GM19193 (cell line): ENCODE results near the gene TMEM37.

Experiments
- POLR2A ChIP-seq: IDR thresholded peaks from 4 replicates; pipeline ENCODE4 v1.6.1; 2011; ENCODE audit not compliant: insufficient read depth, insufficient read length; ENCODE audit errors: extremely low read depth

Gene TMEM37

DNA sequence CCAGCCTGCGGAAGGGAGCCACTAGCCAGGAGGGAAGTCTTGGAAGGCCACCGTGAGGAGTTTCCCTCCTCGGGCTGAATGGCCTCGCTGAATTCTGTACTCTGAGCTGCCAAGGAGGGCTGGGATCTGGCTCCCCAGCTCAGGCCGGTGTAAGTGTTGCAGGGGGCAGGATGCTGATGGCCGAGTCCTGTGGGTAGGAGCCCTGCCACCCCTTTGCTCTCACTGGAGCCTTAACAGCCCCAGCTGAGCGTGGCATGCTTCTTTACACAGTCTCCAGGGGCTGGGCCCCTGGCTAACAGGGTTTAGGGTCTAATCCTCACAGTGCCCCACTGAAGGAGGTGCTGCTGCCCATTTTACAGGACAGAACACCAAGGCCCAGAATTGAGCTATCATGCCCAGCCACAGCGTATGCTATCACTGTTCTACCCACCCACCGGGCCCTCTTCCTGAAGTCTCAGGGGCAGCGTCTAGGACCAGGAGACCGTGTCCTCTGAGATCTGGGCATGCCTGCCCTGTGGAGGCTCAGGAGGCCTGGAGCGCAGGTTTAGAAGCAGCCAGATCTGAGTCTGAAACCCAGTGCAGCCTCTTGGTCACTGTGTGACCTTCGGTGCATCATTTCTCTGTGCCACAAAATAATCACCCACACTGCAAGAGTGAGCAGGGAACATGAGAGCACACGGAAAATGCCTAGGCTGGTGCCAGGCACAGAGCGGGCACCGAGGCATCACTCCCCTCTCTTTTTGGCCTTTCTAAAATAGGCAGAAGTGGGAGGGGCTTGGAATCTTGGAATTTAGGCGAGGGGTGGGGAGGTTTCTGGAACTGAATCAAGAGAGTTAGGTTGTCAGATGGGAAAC lies 42.9 kb downstream of the TMEM37 start:
- no peak for TF ChIP-seq POLR2A

- TF ChIP-seq POLR2A, result no peak
Observed at GRCh38 chr2:119475225-119475856, 43.7 kb downstream of the TMEM37 start.

DNA sequence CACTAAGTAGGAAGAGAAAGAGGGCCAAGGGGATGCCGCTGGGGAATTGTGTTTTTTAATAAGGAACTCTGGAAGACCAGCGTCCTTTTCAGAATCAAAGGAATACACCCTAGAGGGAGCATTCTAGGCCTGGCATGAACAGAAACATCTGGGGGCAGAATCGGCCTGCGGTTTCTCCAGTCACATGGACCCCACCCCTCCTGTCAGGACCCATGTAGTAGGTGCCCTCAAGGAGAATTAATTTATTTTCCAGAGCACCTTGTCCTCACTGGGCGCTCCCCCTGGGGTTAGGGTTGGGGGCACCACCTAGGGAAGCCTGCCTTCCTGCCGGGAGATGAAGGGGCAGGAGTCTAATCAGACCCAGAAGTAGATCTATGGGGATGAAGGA lies 44.2 kb downstream of the TMEM37 start:
- TF ChIP-seq POLR2A, result no peak

DNA sequence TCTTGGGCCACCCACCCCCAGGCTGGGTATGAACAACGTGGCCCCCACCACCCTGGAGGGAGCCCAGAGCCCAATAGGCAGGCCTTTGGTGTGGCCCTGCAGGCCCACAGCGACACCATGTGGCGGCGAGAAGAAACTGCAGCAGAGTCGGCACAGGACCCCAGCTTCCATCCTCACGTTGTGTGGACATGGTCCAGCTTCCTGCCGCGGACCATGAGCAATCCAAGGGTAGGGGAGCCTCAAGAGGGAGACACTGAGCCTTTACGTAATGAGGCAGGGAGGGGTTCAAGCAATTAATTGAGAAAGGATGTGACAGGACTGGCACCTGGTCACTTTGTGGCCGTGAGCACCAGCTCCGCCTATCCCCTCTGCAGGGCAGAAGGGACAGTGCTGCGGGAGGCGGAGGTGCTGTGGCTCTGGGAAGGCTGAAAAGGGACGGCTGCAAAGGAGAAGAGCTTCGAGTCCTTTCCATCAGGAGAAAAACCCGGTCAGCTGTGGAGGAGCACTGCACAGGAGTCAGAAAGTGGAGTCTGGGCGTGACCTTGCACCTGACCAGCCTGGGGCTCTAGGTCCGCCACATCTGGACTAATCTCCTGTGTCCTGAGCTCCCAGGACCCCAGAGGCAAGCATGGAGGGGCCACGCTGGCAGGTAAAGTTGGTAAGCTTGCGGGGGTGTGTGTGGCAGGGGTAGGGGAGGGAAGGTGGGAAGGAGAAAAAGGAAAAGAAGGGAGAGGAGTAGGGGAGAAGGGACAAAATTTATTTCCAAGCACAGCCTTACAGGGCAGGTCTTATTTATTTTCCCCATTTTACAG lies 44.9 kb downstream of the TMEM37 start:
- no peak for TF ChIP-seq POLR2A

GRCh38 chr2:119477113-119477505 lies 45.5 kb downstream of the TMEM37 start:
- TF ChIP-seq POLR2A, result no peak

- TF ChIP-seq POLR2A, result no peak
Observed at GRCh38 chr2:119478188-119478977, 46.7 kb downstream of the TMEM37 start.

- no peak for TF ChIP-seq POLR2A
Observed at GRCh38 chr2:119478978-119479295, 47.3 kb downstream of the TMEM37 start.

DNA sequence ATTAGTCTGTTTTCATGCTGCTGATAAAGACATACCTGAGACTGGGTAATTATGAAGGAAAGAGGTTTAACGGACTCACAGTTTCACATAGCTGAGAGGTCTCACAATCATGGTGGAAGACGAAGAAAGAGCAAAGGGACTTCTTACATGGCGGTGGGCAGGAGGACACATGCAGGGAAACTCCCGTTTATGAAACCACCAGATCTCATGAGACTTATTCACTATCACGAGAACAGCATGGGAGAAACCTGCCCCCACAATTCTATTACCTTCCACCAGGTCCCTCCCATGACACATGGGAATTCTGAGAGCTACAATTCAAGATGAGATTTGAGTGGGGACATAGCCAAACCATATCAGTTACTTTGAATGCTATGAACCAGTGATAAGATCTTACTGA lies 48.5 kb downstream of the TMEM37 start:
- TF ChIP-seq POLR2A, result no peak

DNA sequence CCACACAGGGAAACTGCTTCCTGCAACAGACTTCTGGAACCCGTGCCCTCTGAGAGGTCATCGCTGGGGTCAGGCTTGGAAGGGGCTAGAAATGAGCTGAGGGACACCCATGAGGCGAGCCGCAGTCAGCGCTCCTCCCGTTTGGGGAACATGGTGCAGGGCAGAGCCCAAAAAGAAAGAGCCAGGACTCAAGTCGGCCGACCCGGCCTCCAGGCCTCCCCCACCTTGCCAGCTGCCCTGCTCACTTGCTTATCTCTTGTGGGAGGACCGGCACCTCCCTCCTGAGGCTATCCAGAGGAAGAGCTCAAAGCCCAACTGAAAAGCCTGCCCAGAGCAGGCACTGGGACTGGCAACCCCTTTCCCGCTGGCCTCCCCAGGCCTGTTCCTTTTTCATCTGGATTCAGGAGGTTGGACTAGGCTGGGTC lies 49.1 kb downstream of the TMEM37 start:
- no peak for TF ChIP-seq POLR2A

- TF ChIP-seq POLR2A, result no peak
Observed at GRCh38 chr2:119481501-119482455, 50.1 kb downstream of the TMEM37 start.

DNA sequence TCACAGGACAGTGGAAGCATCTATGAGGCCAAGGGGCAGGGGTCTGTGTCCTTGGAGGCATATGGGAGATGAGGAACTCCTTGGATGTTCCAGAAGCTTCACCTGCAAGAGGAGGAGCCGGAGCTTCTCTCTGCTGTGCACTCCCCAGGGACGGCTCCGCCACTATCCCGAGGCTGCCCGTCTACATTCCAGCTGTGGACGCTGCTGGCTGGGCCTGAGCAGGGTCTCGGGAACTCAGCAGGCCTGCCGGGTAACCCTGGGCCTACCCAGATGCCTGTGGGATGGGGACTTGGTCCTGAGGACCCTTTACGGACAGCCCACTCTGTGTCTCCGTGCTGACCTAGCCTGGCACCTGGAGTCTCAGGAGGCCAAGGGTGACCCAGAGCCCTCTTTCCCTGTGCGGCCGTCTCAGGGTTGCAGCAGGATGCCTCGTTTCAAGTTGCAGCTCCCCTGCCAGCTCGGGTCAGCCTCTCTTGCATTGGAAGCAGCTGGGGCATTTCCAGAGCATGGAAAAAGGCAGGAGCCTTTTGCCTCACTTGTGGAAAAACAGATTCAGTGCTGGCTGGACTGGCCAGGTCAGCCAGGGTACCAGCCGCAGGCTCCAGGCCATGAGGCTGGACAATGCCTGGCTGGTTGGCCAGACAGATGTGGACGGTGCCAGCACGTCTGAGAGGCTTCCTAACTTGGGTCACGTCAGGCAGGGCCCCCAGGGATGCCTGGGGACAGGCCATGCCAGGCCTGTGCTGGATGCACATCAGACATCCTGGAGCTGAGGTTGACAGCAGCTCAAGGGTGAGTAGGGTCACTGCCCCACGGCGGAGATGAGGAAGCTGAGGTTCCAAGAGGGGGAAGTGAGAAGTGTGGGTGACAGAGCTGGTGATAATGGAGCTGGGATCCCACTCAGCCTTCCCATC lies 51.1 kb downstream of the TMEM37 start:
- no peak for TF ChIP-seq POLR2A

DNA sequence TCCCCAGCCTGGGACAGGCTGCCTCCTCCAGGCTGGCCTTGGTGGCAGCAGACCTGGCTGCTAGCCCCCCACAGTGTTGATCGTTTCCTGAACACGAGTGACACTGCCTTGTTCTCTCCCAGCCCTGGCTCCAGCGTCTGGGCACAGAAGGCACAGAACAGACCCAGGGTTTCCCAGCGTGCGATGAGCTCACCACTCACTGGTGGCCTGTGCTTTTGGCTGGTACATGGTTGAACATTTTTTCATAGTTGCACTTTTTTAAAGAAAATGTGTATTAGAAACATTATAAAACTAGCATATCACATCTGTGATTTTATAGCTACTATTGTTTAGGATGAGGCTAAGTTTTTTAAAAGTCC lies 51.7 kb downstream of the TMEM37 start:
- no peak for TF ChIP-seq POLR2A
